HG03439 (cell line): ENCODE results near the gene GLRA2.

ENCODE experiments used
- ATAC-seq: cut with Tn5 transposase; IDR thresholded peaks from one replicate; pipeline ENCODE4 v1.9.1; 2021; ENCODE audit warnings: mild to moderate bottlenecking, moderate library complexity; ENCODE audit not compliant: unreplicated experiment

Gene GLRA2

DNA sequence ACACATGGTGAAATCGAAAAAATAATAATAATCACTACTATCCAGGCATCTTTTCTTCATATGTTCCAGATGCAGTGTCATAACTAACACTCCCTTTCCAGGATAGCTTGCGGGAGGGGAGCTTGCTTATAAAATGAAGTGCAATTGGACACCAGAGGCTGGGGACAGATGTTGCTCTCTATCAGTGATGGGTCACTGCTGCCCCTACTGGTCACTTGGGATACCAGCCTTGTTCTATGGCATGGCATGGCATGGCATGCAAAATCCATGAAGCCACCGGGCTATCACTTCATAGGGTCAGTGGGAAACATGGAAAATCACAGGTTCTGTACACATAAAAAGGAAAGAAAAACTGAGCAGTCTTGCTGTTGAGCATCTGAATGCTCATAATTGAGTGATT, 168.1 kb downstream of the GLRA2 start:
- ATAC-seq = peak; percentile 51

DNA sequence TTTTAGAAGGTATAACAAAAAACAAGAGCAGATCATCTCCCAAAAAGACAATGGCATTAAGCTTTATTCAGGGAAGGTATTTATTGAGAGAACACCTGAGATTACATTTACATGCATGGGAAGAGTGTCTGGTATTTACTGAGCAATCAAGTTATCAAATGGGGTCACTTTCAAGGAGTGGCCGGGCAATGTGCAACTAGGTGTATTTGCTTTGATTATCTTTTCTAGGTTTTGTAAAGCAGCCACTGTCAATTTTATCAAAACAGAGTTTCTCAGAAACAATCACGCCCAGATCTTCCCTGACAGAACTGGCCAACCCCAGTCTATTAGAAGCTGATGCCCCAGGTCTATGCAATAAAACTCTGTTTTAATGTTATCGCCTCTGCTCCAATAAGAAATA, 169.5 kb downstream of the GLRA2 start:
- ATAC-seq = no peak

DNA sequence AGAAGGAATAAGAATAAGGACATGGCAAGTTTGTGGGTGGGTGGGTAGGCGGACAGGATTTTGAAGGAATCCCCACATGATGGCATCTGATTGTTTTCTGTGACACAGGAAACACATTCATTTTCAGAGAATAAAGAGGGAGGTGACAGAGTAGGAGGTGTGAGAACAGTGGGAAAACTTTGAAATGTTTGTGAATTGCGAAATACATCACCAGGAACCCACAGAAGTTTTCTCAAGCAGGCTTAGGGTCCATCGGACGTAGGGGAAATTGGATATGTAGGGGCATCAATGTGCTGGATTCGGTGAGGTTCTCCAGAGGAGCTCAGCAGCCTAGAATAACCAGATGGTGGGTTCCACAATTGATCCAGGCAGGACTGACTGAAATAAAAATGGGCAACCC, 171.6 kb downstream of the GLRA2 start:
- ATAC-seq = no peak

DNA sequence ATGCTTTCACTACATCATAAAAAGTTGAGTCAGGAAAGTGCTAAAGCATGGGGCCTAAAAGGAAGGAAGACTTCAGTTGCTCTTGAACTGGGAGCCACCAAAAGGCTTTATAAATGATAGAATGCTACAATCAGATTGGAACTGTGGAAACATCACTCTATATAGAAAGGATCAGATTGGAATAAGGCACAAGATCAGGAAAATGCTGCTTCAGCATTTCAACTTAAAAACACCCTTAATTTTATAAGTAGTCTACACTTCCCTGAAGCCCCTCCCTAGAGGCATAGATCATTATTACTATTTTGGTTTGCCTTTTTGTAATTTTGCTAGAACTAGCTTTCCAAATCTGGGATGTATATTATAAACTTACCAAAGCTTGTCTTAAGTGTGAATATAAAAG, 172.8 kb downstream of the GLRA2 start:
- no peak for ATAC-seq

DNA sequence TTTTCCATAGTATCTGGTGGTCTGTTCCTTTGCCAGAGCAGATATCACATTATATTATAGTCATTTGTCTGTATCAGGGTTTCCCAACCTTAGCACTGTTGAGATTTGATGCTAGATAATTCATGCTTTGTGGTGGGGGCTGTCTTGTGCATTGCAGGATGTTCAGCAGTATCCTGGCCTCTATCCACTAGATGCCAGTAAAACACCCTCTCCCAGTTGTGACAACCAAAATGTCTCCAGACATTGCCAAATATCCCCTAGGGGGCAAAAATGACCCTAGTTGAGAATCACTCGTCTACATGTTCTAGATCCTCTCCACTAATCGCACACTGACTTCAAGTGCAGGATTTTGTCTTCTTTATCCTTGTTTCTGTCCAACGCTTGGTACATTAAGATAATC, 182.8 kb downstream of the GLRA2 start:
- no peak for ATAC-seq

DNA sequence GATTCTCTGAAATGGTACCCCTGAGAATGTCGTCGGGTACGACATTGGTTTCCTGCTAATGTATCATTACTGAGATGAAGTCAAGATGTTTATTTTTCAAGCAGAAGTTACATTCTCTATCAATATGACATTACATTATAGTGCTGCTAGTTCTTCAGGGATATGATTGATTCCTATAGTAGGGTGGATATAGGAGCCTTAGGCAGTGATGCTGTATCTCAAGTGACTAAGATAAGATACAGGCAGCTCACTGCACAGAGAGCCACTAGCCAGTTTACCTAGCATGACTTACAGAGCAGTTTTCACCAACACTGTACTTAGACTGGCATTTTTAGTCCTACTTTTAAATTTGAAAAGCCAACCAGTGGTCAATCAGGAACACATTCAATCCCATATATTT, 188.6 kb downstream of the GLRA2 start:
- no peak for ATAC-seq

DNA sequence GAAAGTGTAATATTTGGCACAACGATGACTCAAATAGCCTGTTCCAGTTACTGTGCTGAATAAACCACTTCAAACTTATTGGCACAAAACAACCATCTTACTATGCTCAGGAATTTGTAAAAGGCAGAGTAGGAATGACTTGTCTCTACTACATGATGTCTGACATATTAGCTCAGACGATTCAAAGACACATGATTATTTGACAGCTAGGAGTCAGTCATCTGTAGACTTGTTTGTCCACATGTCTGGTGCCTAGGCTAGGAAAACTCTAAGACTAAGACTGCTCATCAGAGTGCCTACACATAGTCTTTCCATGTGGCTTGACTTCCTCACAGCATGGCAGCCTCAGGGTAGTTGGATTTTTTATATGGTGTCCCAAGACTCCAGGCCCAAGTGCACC, 189.1 kb downstream of the GLRA2 start:
- no peak for ATAC-seq

DNA sequence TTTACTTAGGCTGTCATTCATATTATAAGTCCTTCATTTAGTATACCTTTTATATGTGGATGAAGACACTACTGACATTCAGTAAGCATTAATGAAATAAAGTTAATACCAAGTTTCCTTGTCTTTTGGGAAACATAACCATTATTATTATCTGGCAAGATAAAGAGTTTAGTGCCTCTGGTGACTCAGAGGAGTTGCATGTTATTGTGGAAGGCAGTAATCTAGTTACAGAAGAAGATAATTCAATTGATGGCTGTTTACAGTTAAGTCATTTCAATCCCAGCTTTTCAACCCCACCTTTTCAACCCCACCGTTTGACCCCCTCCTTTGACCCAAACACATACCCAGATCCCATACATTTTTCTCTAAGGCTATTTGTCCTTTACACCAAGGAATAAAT, 199.7 kb downstream of the GLRA2 start:
- ATAC-seq = no peak

DNA sequence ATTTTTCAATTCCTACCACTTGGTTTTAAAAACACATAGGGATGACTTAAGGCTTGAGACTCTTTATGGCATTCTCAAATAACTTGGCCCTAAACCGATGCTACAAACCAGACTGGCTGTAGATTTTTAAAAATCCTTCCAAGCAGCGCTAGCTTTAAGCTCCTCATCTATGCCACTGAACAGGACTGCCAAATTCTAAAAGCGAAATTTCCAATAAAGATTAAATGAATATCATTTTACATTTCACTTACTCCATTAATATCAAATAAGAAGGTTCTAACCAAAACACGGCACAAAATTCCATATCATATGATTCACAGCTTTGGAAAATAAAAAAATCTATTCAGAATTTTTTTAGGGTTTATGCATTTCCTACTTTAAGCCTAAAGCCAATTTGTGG, 209.3 kb downstream of the GLRA2 start:
- no peak for ATAC-seq

DNA sequence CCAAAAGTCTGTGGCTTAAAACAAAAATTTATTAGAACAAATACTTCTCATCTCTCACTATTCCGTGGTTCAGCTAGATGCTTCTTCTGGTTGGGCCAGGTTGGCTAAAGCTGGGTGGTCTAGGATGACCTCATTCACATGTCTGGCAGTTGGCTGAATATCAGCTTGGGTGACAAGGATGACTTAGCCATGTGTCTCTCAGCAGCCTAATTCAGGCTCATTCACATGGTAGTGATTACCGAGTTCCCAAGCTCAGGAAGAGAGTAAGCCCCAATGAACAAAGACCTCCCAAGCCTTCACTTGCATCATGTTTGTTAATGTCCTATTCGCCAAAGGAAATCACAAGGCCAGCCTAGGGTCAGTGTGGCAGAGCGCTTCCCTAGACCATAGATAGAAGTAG, 224.1 kb downstream of the GLRA2 start:
- ATAC-seq = no peak

DNA sequence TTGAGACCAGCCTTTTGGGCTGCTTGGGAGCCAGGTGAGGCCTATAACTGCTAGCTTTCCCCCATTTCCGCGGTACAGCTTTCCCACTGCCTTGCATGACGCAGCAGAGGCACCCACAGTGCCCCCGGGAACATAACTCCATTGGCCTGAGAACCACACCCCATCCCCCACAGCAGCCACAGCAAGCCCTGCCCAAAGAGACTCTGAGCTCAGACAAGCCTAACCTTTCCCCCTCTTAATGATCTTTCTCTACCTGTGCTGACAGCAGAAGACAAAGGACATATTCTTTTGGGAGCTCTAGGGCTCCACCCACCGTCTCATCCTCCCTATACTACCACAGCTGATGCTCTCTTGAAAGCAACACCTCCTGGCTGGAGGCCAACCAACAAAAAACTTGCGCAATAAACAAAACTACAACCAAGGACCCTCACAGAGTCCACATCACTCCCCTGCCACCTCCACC, 228.7 kb downstream of the GLRA2 start:
- ATAC-seq = no peak

DNA sequence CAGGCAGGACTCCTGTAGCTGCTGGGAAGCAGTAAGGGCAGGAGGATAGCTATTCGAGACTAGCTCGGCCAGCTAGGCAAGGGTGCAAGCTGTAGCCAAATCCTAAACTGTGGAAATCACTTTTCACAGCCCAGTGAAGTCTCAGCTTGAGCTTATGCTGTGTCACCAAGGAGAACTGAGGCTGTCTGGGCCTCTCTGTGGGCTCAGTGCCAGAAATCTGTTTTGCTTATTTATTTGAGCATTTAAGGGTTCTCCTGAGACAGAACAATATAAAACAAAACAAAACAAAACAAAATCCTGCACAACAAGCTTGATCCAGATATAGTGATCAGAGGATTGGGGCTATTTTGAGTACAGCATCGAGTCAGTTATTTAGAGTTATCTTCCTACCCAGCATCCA, 246.1 kb downstream of the GLRA2 start:
- no peak for ATAC-seq

DNA sequence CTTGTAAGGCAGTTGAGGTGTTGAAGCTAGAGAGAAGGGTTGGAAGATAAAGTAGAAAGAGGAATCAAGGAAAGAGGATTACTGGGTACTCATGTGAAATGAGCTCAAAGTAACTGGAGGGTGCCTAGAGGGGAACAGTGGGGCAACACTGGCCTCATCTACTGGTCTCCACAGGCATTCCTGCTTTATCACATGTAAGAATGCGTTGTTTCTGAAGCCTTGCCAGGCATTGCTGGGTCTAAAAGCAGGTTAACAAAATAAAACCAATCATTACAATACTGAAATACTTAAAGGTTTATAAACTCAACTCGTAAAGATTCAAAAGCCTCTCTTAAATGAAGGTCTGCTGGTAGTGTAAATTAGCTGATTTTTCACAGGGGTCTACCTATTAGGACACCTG, 247.6 kb downstream of the GLRA2 start:
- ATAC-seq = no peak

DNA sequence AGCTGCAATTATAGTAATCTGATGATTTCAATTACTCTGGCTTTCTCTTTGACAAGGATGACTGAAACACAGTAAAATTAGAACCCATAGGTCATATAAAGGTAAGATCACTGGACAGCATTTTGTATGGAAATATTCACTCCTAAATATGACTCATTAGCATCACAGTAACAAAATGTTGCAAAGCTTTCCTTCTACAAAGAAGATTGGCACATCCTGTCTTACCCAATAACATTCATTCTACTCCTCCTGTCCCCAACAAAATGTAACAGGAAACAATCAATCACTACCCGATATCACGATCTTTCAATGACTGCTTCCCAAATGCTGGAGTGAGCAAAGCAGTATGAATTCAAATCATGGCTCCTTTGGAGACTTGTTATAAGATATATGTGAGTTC, 248.2 kb downstream of the GLRA2 start:
- no peak for ATAC-seq

DNA sequence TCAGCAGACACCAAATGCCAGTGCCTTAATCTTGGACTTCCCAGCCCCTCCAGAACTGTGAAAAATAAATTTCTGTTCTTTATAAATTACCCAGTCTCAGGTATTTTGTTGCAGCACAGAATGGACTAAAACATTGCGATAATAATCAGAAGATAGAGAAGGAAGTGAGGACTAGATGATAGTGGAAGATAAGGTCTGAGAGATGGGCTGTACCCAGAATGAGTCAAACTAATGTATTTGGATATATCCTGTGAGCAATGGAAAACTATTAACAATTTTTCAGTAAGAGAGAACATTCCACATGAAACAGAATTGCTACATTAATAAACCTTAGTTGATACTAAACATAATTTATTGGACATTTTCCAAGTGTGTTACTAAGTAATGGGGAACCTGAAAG, 250.2 kb downstream of the GLRA2 start:
- no peak for ATAC-seq
